Uterus (tissue), 4 donors: ENCODE results near the gene GATB. TPM values are rescaled to one million over a fixed set of nuclear protein-coding genes. Genes with fewer than 3 reads are reported as not detected.
"Not testable (repeated sequence)": the region's sequence is repeated elsewhere in the genome, so short reads cannot be mapped to it uniquely, and the experiment has no call there.

Experiments
- DNase-seq, 2 donors: peaks; one replicate each; pipeline ENCODE4 v3.0.0-alpha.2; 2019 to 2020
- H3K27ac ChIP-seq, 2 donors: fragments of 200-600 bp; sonication (generic); 1 replicate in 1 of 2; 2 replicates in 1 of 2; pipeline ENCODE4 v1.5.1; 2016 to 2018
- H3K27me3 ChIP-seq, 2 donors: fragments of 200-600 bp; sonication (generic); one replicate each; pipeline ENCODE4 v1.5.1; 2018 to 2019; ENCODE audit warnings: control low read depth in 1 of 2
- H3K36me3 ChIP-seq, 2 donors: fragments of 200-600 bp; sonication (generic); one replicate each; pipeline ENCODE4 v1.5.1; 2019; ENCODE audit warnings: control low read depth in 1 of 2
- H3K4me1 ChIP-seq, 2 donors: fragments of 200-600 bp; sonication (generic); one replicate each; pipeline ENCODE4 v1.5.1; 2018 to 2019; ENCODE audit warnings: control low read depth in 1 of 2
- H3K4me3 ChIP-seq, 2 donors: fragments of 200-600 bp; sonication (generic); 1 replicate in 1 of 2; 2 replicates in 1 of 2; pipeline ENCODE4 v1.5.1; 2018 to 2019; ENCODE audit warnings: mild to moderate bottlenecking in 1 of 2
- H3K9me3 ChIP-seq, 2 donors: fragments of 200-600 bp; sonication (generic); one replicate each; pipeline ENCODE4 v1.5.1; 2019; ENCODE audit warnings: control low read depth in 1 of 2
- CTCF ChIP-seq, 4 experiments: fragments of 200-600 bp in 2 of 4; fragments of 450-650 bp in 2 of 4; sonication (generic) in 2 of 4; IDR thresholded peaks; one replicate each; pipeline ENCODE4 v1.5.1; 2016 to 2019; ENCODE audit warnings: antibody characterized with exemption in 4 of 4, mild to moderate bottlenecking in 2 of 4, moderate library complexity in 1 of 4
- POLR2A ChIP-seq, 2 donors: fragments of 450-650 bp; IDR thresholded peaks; one replicate each; pipeline ENCODE4 v1.6.1; 2016; ENCODE audit warnings: antibody characterized with exemption in 2 of 2, mild to moderate bottlenecking in 1 of 2, moderate library complexity in 1 of 2
- intact Hi-C: fragments of 100-400 bp; cut with DNase I; formaldehyde crosslinking; loops from one replicate; pipeline ENCODE4 v1.15.1; 2023; ENCODE audit warnings: low total_unique reads
- total RNA-seq, 4 donors: library from RNA; depleted of rRNA in 3 of 4; stranded (reverse); fragments of >200 nt in 3 of 4; gene quantifications; one replicate each; pipeline versions ENCODE4 v1.1.0 to v1.2.4, GENCODE V29; 2014 to 2023
- donor health status: DM: yes; HTN: yes; CAD: no.

Gene GATB
- total RNA-seq, 4 donors from 2014 or later: 2.8 to 31.5 (median 12.4) TPM

GRCh38 chr4:151743128-151743854 lies 17.5 kb downstream of the GATB start:
- intact Hi-C loops: no loop called here
- Histone ChIP-seq H3K27ac (peak overlapping the region in 1 of 2 donors; percentile 72), H3K4me1 (peaks cover 0 to 12% of the 10 kb centered on the region in 2 donors), H3K27me3 (no peaks in the 10 kb centered on the region), H3K9me3 (no peaks in the 10 kb centered on the region), H3K36me3 (no peaks in the 10 kb centered on the region), H3K4me3 (no peak overlapping the region)
- DNase-seq: no peak
- TF ChIP-seq CTCF (IDR thresholded peaks at IDR 0.05) (no peak), POLR2A (IDR thresholded peaks at IDR 0.05) (no peak)

- Histone ChIP-seq H3K9me3 (no peaks in the 10 kb centered on the region), H3K27ac (no peak overlapping the region)
- TF ChIP-seq POLR2A (IDR thresholded peaks at IDR 0.05): no peak
Measured at GRCh38 chr4:151738720-151739517, 21.9 kb downstream of the GATB start.

GRCh38 chr4:151736852-151737251 lies 24.0 kb downstream of the GATB start:
- H3K27ac ChIP-seq, intact Hi-C loops, H3K4me3 ChIP-seq, H3K9me3 ChIP-seq, H3K36me3 ChIP-seq, DNase-seq, H3K4me1 ChIP-seq, H3K27me3 ChIP-seq: not testable (repeated sequence)

More at GRCh38 chr4:151738720-151739517, 21.9 kb downstream of the GATB start:
- H3K27me3 ChIP-seq: no peaks in the 10 kb centered on the region
- H3K4me3 ChIP-seq: no peak overlapping the region
- intact Hi-C loops: no loop called here
- H3K36me3 ChIP-seq: no peaks in the 10 kb centered on the region
- no peaks in the 10 kb centered on the region for H3K4me1 ChIP-seq
- no peak for DNase-seq

- Histone ChIP-seq H3K27me3 (no peaks in the 10 kb centered on the region), H3K4me1 (no peaks in the 10 kb centered on the region), H3K9me3 (no peaks in the 10 kb centered on the region), H3K36me3 (no peaks in the 10 kb centered on the region), H3K27ac (no peak overlapping the region), H3K4me3 (no peak overlapping the region)
- no peak for TF ChIP-seq POLR2A (IDR thresholded peaks at IDR 0.05)
- TF ChIP-seq CTCF (IDR thresholded peaks at IDR 0.05): no peak
- intact Hi-C loops: no loop called here
- no peak for DNase-seq
Measured at GRCh38 chr4:151736361-151736760, 24.4 kb downstream of the GATB start.

GRCh38 chr4:151731670-151732069 lies 29.1 kb downstream of the GATB start:
- H3K27ac ChIP-seq, H3K4me3 ChIP-seq, H3K36me3 ChIP-seq, H3K4me1 ChIP-seq, intact Hi-C loops, H3K9me3 ChIP-seq, DNase-seq, H3K27me3 ChIP-seq: not testable (repeated sequence)

GRCh38 chr4:151729731-151730559 lies 30.9 kb downstream of the GATB start:
- Histone ChIP-seq H3K4me1 (no peaks in the 10 kb centered on the region), H3K36me3 (no peaks in the 10 kb centered on the region), H3K4me3 (no peak overlapping the region), H3K27me3 (no peaks in the 10 kb centered on the region), H3K9me3 (no peaks in the 10 kb centered on the region), H3K27ac (peak overlapping the region in 1 of 2 donors; percentile 28)
- DNase-seq: peak; percentile 41 to 65
- TF ChIP-seq CTCF (IDR thresholded peaks at IDR 0.05) (no peak), POLR2A (IDR thresholded peaks at IDR 0.05) (no peak)
- intact Hi-C loops: no loop called here
